ENCODE data around the gene NME9. TPM values are rescaled to one million over a fixed set of nuclear protein-coding genes. Genes with fewer than 3 reads are reported as not detected.
"Not testable (repeated sequence)": the region's sequence is repeated elsewhere in the genome, so short reads cannot be mapped to it uniquely, and the experiment has no call there.

NME9 gene
- 0.47 TPM for total RNA-seq (ENCODE audit: unreplicated experiment)
- long read RNA-seq: 0 reads

GRCh38 chr3:138329127-138329983 is at the start of gene NME9:
Gene NME9, minus strand, starts transcription at chr3:138329851. Its CDS starts 516 bp downstream, at chr3:138329335.
- H3K36me3 Mint-ChIP-seq (ENCODE audit: unreplicated experiment): no peaks in the 10 kb centered on the region
- H3K27me3 Mint-ChIP-seq (ENCODE audit: unreplicated experiment): peaks cover 3% of the 10 kb centered on the region
- H3K4me3 Mint-ChIP-seq (ENCODE audit: unreplicated experiment): peak within 1 kb of the TSS; percentile 94
- peak within 1 kb of the TSS; percentile 92 for H3K27ac Mint-ChIP-seq (ENCODE audit: unreplicated experiment)
- peaks cover 7% of the 10 kb centered on the region for H3K4me1 Mint-ChIP-seq (ENCODE audit: low read depth, unreplicated experiment)
- peak; percentile 97 for DNase-seq
- H3K9me3 Mint-ChIP-seq (ENCODE audit: unreplicated experiment): peaks cover 7% of the 10 kb centered on the region
- peak; percentile 36 for TF ChIP-seq CTCF (IDR thresholded peaks at IDR 0.05; ENCODE audit: partially characterized antibody, unreplicated experiment)

- H3K27ac Mint-ChIP-seq (ENCODE audit: unreplicated experiment): no peak overlapping the region
- no peak overlapping the region for H3K4me3 Mint-ChIP-seq (ENCODE audit: unreplicated experiment)
- no peak for TF ChIP-seq CTCF (IDR thresholded peaks at IDR 0.05; ENCODE audit: partially characterized antibody, unreplicated experiment)
- peaks cover 6% of the 10 kb centered on the region for H3K36me3 Mint-ChIP-seq (ENCODE audit: unreplicated experiment)
- H3K27me3 Mint-ChIP-seq (ENCODE audit: unreplicated experiment): peaks cover 5% of the 10 kb centered on the region
- no peaks in the 10 kb centered on the region for H3K4me1 Mint-ChIP-seq (ENCODE audit: low read depth, unreplicated experiment)
- peaks cover 3% of the 10 kb centered on the region for H3K9me3 Mint-ChIP-seq (ENCODE audit: unreplicated experiment)
- DNase-seq: no peak
Measured at GRCh38 chr3:138378990-138379389, 49.3 kb upstream of the NME9 start.

- Mint-ChIP-seq H3K27me3 (ENCODE audit: unreplicated experiment) (peaks cover 3% of the 10 kb centered on the region), H3K27ac (ENCODE audit: unreplicated experiment) (no peak overlapping the region), H3K9me3 (ENCODE audit: unreplicated experiment) (no peaks in the 10 kb centered on the region)
Measured at GRCh38 chr3:138378331-138378730, 48.7 kb upstream of the NME9 start.

GRCh38 chr3:138377804-138378203 is 48.2 kb upstream of the NME9 start:
- H3K4me1 Mint-ChIP-seq (ENCODE audit: low read depth, unreplicated experiment): no peaks in the 10 kb centered on the region
- H3K36me3 Mint-ChIP-seq (ENCODE audit: unreplicated experiment): no peaks in the 10 kb centered on the region
- no peaks in the 10 kb centered on the region for H3K9me3 Mint-ChIP-seq (ENCODE audit: unreplicated experiment)
- peaks cover 3% of the 10 kb centered on the region for H3K27me3 Mint-ChIP-seq (ENCODE audit: unreplicated experiment)
- H3K4me3 Mint-ChIP-seq (ENCODE audit: unreplicated experiment): no peak overlapping the region
- H3K27ac Mint-ChIP-seq (ENCODE audit: unreplicated experiment): no peak overlapping the region
- TF ChIP-seq CTCF (IDR thresholded peaks at IDR 0.05; ENCODE audit: partially characterized antibody, unreplicated experiment): no peak
- DNase-seq: no peak

More at GRCh38 chr3:138378331-138378730, 48.7 kb upstream of the NME9 start:
- TF ChIP-seq CTCF (IDR thresholded peaks at IDR 0.05; ENCODE audit: partially characterized antibody, unreplicated experiment): no peak
- no peak for DNase-seq
- Mint-ChIP-seq H3K36me3 (ENCODE audit: unreplicated experiment) (no peaks in the 10 kb centered on the region), H3K4me1 (ENCODE audit: low read depth, unreplicated experiment) (no peaks in the 10 kb centered on the region), H3K4me3 (ENCODE audit: unreplicated experiment) (no peak overlapping the region)

- not testable (repeated sequence) for H3K27ac Mint-ChIP-seq (ENCODE audit: unreplicated experiment); H3K9me3 Mint-ChIP-seq (ENCODE audit: unreplicated experiment); H3K4me1 Mint-ChIP-seq (ENCODE audit: low read depth, unreplicated experiment); H3K27me3 Mint-ChIP-seq (ENCODE audit: unreplicated experiment); H3K36me3 Mint-ChIP-seq (ENCODE audit: unreplicated experiment); H3K4me3 Mint-ChIP-seq (ENCODE audit: unreplicated experiment); DNase-seq
Measured at GRCh38 chr3:138377212-138377611, 47.6 kb upstream of the NME9 start.

Data from glutamatergic neuron (in vitro differentiated cells).